T-helper 22 cell (primary cell): ENCODE data around the gene MDM1.

ENCODE experiments used
- DNase-seq: peaks from one replicate; pipeline ENCODE4 v3.0.0-alpha.2; 2020; ENCODE audit warnings: low read depth

Gene MDM1, protein sequence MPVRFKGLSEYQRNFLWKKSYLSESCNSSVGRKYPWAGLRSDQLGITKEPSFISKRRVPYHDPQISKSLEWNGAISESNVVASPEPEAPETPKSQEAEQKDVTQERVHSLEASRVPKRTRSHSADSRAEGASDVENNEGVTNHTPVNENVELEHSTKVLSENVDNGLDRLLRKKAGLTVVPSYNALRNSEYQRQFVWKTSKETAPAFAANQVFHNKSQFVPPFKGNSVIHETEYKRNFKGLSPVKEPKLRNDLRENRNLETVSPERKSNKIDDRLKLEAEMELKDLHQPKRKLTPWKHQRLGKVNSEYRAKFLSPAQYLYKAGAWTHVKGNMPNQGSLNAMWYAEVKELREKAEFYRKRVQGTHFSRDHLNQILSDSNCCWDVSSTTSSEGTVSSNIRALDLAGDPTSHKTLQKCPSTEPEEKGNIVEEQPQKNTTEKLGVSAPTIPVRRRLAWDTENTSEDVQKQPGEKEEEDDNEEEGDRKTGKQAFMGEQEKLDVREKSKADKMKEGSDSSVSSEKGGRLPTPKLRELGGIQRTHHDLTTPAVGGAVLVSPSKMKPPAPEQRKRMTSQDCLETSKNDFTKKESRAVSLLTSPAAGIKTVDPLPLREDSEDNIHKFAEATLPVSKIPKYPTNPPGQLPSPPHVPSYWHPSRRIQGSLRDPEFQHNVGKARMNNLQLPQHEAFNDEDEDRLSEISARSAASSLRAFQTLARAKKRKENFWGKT

DNA sequence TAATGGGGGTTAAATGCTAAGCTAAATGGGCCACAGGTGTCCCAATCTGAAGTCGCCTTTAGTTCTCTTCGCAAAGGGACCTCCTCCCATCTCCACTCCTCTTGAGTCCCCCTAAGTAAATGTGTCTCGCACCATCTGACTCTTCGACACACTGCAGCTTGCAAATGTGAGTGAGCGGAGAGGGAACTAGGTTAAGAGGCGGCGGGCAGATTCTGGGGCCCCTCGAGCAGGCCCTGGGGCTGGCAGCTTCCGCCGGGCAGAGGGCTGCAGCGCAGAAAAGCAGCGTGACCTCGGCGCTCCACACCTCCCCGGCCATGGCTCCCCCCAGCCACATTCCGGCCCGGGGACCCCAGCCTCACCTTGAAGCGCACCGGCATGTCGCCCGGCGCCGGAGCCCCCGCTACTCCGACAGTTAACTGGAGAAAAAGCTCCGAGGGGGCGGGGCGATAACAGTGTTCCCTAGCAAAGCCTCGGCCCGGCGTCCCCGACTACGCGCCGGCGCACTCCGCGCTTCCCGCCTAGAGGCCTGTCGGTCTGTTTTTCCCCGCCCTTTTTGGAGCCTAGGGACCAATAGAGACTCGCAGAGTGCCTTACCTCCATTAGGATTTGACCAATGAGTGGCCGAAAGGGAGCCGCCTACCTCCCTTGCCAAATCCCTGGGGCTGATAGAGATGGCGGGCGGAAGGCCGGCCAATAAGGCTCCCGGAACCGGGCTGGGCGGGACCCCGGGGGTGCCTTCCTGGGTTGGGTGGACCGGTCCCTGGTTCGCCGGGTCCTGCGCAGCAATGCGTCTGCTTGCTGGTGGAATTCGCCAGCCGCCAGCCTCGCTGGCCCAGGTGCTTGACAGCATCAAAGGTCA, at the start of gene MDM1:
TSS of gene MDM1 (minus strand) at position 494 of the 859 bp plus-strand sequence. CDS start at position 377, 117 bp downstream.
- peak; percentile 94 for DNase-seq

DNA sequence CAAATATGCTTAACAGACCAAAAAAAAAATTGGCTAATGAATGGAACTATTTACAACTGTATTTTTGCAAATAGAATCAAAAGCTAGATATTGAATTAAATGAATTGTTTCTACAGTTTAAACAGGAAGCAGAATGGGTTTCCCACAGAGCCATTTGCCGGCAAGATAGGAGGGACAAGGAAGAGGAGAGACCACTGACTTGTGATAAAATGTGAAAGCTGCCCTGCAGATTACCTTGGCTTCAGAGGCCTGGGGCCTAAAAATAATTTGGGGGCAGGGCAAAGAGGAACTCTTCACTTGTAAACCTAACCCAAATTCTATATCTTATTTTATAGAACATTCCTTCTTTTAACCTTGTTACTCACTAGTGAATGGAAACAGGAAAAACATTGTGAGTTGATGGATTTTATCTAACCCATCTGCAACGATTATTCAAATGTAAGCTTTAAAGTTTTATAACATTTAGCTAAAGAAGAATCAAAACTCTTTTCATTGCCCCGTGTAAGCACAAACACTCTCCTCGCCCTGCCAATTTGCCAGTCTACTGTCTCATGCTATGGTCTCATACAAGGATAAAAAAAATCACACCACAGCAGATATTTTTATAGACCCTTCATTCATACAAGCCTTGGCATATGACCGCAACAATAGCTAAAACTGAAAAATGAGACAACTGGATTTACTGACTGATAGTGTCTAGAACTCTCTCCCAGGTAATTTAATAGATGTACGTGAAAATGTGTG, 49.5 kb upstream of the MDM1 start:
- DNase-seq: no peak

DNA sequence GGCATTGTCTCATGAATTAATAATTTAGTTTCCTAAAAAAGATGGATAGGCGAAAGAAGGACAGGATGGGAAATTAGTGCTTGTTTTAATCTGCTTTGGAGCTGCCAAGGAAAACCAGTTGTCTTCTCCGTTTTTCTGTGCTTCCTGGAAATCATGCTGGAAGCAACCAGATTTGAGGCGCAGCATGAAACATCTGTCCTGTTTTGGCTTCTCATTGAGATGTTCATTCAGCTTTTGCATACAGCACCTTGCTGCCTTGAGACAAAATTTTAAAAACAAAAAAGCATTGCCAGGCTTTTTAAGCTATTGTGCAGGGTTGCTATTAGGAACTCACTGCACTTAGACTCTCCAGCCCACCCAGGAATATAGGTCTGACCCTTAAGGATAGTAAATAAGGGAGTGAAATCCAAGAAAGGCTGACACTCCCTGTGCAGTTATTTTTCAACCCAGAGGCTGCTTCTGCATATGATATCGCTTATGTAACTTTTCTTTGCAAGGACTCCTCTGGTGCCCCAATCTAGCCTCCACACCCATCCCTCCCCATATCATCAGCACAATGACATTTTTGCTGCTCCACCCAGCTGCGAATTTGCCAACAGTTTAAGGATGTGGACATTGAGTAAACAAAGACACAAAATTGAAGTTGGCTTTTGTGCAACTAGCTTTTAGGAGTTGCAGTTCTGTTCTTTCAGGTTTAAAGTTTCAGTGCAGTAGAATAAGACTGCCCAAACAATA, 46.9 kb upstream of the MDM1 start:
- DNase-seq: no peak

DNA sequence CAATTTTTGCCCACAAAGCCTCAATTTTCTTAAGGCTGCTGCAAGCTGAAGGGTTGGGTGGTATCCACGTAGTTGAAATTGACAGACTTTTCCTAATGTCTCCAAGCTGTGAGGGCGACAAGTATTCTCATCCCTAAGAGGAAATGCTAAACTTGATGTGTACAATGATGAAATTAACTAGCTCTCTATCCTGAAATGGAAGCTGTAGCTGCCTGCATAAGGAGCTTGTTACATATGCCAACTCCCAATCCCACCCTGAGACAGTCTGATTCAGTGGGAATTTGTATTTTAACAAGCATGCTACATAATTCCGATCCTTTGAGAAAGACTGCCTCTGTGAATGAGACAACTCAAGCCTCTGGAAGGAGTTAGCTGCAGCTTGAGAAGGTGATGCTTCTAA, 45.7 kb upstream of the MDM1 start:
- DNase-seq: no peak

DNA sequence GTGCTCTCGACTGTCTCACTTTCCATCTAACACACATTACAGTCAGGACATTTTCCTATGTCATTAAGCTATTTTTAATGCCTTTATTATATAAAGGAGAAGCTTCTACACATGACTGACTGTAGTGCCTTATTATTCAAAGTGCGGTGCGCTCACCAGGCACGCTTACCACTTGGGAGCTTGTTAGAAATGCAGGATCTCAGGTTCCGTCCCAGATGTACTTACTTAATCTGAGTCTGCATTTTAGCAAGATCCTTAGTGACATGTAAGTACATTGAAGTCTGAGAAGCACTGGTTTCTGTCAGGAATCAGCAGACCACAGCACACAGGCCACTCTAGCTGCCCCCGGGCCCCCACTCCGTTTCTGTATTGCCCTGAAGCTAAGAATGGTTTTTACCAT, 44.7 kb upstream of the MDM1 start:
- DNase-seq: no peak

DNA sequence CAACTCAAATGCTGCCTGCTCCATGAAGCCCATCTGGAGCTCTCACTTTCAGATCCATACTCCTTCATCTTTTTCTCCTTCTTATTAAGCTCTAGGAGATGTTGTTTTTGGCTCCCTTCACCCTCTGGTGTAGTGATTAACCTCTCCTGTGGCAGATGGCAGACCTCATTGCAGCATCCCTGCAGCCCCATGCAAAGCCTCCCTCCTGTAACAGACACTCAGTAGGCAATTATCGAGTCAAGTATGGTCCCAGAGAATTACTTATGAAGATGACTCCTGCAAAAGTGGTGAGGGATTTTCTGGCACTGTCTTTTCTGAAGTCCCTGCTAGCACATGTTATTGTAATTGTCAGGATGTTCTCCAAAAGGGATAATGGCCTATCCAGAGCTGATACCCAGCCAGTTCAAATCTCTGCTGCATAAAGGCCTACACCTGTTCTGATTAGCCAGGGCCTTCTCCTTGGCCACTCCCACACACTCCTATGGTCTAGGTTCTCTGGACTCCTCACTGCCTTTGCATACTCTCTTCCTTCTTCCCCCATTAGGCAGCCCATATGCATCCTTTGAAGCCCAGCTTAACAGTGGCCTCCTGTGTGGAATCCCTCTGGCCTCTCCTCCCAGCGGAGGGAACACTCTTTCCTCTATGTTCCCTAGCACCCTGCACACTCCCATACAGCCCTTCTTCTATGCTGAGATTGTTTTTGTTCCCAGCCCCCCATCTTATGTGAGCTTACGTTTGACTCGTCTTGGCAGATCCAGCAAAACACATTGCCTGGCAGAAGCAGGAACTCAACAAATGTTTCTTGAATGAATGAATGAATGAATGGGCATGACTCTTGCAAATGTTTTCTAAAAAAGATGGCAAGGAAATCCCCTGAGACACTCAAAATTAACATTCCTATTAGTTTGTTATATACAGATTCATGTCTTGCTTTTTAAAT, 43.9 kb upstream of the MDM1 start:
- DNase-seq: no peak

DNA sequence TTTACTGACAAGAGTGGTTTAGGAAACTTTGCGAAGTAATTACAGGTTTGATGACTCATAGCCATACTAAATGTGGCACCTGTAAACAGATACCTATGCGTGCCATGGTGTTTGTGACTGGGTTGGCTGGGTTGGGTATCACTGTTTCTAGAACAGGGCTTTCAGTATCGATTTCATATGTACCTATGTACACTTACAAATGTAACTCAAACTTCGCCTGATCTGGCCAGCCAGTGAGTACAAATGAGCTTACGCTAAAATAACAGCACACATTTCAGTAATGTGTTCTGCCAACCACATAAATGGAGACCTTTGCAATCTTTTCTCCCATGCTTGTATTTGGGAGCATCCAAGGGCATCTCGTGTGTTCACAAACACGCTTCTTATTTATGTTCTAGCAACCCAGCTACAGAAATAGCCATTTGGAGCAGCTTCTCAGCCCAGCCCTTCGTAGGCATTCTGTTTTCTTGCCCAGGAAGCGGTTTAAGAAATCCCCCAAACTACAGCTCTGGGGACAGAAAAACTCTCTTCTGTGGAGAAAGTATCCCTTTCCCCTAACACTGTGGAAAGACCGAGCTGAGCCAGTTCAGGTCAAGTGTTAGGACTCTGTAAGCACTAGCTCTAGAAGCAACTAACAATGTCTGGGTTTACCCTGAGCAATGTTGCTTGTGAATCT, 42.3 kb upstream of the MDM1 start:
- DNase-seq: peak; percentile 34

DNA sequence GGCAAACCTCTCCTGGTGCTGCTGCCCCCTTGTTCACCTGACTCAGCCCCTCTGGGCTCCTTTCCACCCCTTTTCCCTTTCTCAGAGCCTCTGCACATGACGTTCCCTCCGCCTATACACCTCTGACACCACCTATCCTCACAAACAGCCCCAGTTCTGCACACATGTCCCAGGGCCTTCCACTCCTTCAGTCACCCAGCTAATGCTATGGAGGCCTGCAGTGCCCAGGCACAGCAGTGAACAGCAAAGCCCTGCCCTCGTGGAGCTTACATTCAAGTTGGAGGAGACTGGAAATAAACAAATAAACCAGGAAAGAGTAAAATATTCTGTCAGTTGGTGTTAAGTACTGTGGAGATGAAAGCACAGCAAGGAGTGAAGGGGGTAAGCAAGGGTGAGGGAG, 38.5 kb upstream of the MDM1 start:
- no peak for DNase-seq

DNA sequence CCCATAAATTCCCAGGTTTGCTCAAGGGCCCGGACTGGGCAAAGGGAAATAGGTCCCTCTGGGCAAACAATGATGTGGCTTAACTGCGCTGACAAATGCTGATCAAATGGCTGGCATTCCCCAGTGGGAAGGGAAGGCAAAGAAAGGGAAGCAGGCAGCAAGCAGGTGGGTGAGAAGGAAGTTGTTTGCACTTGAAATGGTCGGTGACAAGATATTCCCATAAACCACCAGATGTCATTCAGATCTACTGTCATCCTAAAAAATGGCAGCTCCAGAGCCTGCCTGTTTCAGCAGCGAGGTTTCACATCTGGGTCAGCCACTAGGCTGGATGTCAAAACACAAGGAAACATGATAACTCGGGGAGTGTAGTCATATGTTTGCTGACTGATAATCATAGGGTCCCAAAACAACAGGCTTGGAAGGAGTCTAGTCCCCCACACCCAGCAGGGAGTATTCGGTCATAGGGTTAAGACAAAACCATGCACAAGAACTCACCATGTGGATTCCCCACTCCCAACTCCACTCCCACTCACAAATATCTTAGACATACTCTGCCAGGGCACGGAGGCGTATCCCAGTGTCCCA, 37.9 kb upstream of the MDM1 start:
- DNase-seq: no peak

DNA sequence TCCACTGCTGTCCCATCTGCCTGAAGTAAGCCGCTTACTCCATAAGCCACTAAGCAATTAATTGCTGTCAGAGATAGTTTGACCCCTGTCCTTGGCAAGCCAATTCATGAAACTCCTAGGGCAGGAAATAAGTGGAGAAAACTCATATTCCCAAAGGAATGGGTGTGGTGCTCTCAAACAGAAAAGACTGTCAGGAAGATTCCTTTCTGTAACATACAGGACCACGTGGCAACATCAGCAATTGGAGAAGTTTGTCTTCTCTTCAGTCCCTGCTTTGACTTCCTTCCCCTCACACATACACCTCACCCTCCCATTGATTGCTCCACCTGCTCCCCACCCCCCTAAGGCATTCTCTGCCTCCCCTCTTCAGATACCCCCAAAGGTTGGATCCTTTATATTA, 36.2 kb upstream of the MDM1 start:
- DNase-seq: no peak

DNA sequence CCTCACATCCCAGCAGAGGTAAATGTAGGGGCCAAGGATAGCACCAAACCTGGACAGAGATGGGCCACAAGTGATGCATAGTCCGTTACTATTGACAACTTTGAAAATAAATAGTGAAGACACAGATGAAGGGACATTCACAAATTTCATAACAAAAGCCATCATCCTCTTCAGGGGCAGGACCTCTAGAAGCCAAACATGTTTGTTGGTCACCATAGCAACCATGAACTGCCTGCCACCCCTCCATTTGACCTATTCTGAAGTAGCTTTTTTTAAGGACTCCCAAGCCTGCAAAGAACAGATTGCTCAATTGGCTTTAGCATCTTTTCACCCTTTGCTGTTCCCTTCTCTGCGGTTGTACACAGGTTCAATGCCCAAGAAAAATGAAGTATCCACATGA, 35.7 kb upstream of the MDM1 start:
- DNase-seq: no peak

DNA sequence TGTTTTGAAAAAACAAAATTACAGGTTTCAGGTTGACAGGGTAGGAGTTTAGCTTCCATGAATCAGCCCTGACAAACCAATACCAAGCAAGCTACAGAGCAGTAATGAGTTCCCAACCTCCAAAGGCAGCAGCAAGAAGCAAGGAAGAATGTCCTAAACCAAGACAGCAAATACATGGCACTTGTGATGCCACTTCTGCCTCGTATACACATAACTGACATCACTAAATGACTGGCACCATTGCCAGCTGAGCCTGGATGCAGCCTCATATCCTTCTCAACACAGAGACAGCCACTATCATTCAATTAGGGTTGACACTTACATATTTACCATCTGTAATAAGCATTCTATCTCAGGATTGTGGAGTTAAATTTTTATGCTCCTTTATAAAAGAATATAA, 35.0 kb upstream of the MDM1 start:
- no peak for DNase-seq

DNA sequence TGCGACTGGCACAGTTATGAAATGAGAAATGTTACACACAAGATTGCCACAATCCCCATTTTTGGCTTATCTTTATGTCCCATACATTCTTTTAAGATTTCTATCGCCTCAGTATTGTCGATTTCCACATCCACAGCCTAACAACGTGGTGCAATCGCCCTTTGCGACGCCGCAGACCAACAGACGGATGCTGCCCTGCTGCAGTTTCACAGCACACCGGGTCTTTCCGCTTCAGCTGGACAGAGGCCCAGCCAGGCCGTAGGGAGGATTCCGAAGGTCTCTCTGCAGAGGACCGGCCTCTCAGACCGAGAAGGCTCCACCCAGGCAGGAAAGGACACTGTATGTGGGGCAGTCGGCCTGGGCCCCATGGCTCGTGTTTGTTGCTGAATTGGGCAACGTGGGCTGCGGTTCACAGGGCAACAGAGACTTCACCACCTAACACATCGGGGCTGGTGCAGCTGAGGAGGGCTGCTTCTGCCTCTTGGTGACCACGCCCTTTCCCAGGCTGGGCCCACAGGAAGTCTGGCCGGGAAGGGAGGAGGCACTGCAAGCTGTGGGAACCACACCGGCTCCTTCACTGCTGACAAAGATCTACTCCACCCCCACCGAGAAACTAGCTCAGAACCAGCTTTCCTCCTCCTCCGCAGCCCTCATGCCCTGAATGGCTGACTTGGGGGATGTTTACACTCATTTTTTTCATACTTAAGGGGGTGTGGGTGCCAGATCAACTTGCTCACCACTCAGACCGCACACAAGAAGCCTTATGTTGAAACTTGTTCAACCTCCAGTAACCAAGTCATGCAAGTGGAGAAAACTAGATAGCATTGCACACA, 32.9 kb upstream of the MDM1 start:
- DNase-seq: peak; percentile 74

DNA sequence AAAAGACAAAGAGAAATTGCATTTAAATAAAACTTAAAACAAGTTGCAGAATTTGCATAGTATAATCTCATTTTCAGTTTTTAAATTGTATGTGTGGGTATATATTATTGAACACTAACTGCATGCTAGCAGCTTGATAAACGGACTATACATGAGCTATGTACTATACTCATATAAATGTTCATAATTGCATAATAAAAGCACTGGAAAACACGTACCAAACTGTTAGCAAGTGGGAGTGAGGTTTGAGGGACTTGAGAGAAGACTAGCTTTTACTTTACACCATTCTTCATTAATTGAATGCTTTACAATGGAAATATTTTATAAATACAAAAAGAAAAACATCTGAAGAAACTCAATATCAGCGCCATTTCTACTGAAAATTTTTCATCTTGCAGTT, 32.2 kb upstream of the MDM1 start:
- DNase-seq: no peak

DNA sequence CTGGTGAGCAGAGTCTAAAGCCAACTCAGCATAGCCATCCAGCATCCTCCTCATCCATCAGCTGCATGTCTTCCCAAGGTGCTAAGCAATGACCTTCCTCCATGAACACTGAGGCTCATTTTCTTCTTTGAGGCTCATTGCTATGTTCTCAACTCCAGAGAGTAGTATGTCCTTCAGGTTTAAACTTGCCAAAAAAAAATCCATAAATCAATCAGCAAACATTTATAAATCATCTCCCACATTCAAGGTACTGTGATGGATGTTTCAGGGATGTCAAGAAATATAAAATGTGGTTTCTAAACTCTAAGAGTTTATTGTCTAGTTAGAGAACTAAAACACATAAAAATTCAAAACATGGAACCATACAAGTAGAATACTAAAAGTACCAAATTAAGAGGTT, 29.8 kb upstream of the MDM1 start:
- no peak for DNase-seq

DNA sequence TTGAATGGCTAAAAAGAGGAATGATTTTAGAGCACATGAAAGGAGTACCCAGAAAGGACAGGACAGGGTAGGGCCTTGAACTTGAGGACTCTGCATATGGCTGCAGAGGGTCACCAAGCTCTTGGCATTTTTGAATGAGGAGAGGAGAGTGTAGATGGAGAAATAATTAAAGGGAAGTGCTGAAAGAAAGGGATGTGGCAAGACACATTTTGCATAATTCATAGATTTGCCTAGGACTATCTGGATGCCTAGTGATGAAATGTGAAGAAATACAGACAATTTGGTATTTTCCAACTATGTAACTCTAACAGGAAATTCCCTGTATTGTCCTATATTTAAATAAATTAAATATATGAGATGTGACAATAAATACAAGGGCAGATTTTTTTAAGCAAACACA, 27.5 kb upstream of the MDM1 start:
- DNase-seq: no peak

DNA sequence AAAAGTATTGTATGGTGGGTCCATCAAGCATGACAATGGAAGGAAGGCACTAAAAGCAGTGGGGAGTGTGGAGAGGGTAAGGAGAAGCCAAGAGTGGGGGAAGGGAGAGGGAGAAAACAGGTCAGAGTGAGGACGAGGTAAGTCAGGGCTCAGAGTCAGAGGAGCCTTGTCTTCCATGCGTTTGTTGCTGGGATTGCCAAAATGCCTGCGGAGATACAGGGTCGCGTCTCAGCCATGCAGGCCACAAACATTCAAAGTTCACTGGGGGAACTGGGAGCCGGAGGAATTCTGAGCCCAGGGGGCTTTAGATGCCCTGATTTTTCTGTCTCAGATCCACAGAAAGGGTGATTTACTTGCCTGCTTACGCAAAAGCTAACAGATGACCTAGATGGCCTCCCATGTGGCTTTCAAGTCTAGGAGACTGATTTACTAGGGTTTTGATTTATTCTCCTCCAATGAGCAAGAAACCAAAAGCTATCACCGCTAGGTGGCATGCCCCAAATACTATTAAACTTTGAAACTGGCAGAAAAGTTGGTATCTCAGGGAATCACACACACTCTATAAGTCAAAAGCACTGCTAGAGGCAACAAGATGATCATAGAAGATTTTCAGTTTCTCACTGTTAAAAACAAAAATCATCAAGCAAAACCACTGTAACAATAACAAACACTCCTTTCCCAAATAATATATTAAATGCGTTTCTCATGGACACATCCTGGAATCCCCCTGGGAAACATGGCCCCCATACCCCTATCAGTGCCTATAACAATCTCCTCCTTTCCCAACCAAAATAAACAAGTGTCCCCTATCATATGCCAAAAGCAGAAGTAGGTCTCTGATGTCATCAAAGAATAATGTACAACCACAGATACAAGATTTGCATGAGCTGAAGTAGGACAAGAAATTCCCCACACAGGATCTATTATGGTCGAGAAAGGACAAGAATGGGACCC, 26.6 kb upstream of the MDM1 start:
- peak; percentile 8 for DNase-seq
